ENCODE measurements around the gene UGT1A9.

Gene UGT1A9

DNA sequence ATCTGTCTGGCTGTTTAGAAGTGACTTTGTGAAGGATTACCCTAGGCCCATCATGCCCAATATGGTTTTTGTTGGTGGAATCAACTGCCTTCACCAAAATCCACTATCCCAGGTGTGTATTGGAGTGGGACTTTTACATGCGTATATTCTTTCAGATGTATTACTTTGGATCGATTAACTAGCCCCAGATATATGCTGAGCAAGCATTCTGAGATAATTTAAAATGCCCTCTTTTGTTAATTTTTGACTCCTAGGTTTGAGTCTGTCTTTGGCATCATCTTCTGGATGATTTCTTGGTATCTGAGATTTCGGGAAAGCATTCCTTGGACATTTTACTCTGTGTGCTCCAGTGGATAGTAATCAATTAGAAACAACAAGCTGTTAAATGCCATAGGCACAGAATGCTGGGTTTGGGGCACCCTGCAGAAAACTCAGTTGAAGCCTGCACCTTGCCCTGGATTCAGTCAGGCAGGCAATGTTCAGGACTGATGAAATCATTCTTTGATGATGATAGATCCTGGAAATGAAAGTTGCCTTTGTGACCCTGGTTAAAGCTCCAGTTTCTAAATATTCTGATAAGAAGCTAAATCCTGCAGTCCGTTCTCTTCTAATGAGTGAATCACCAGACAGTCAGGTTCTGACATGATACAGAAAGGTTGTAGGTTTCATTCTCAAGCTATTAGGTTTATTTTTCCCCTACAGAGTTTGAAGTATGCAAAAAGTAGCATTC is 89.5 kb downstream of the UGT1A9 start:
- Histone ChIP-seq H3K27me3 (replicated peaks; ENCODE audit: control insufficient read depth, insufficient read depth, low read length) (no peaks in the 10 kb centered on the region), H3K36me3 (ENCODE audit: control insufficient read depth, insufficient read depth, low read length) (no peaks in the 10 kb centered on the region), H3K4me3 (replicated peaks; ENCODE audit: low read depth, low read length) (no peak overlapping the region)
- TF ChIP-seq, protein P1, sequence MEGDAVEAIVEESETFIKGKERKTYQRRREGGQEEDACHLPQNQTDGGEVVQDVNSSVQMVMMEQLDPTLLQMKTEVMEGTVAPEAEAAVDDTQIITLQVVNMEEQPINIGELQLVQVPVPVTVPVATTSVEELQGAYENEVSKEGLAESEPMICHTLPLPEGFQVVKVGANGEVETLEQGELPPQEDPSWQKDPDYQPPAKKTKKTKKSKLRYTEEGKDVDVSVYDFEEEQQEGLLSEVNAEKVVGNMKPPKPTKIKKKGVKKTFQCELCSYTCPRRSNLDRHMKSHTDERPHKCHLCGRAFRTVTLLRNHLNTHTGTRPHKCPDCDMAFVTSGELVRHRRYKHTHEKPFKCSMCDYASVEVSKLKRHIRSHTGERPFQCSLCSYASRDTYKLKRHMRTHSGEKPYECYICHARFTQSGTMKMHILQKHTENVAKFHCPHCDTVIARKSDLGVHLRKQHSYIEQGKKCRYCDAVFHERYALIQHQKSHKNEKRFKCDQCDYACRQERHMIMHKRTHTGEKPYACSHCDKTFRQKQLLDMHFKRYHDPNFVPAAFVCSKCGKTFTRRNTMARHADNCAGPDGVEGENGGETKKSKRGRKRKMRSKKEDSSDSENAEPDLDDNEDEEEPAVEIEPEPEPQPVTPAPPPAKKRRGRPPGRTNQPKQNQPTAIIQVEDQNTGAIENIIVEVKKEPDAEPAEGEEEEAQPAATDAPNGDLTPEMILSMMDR (IDR thresholded peaks at IDR 0.05; ENCODE audit: insufficient read depth, low read length, poor library complexity, severe bottlenecking) = no peak
- DNase-seq (ENCODE audit: extremely low read depth, insufficient read length) = no peak

DNA sequence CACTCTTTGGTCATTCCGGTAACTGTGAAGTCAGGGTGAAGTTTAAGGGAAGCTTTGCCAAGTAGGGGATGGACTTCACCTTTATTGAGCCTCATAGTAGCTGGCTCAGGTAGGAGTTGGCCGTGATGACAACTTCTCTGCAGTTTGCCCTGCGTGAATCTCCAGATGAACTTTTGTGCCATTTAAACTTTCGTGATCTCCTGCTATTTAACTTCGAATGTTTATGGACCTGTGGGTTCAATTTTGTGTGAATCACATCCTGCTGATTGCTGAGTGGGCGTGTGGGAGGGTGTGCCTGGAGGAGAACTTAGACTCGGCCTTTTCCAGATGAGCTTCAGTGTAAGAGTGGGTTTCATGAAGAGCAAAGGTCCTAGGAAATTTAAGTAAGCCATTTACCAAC is 92.6 kb downstream of the UGT1A9 start:
- H3K4me3 ChIP-seq (replicated peaks; ENCODE audit: low read depth, low read length) = no peak overlapping the region
- no peaks in the 10 kb centered on the region for H3K27me3 ChIP-seq (replicated peaks; ENCODE audit: control insufficient read depth, insufficient read depth, low read length)
- DNase-seq (ENCODE audit: extremely low read depth, insufficient read length) = no peak
- TF ChIP-seq, protein P1 (IDR thresholded peaks at IDR 0.05; ENCODE audit: insufficient read depth, low read length, poor library complexity, severe bottlenecking) = no peak
- no peaks in the 10 kb centered on the region for H3K36me3 ChIP-seq (ENCODE audit: control insufficient read depth, insufficient read depth, low read length)

DNA sequence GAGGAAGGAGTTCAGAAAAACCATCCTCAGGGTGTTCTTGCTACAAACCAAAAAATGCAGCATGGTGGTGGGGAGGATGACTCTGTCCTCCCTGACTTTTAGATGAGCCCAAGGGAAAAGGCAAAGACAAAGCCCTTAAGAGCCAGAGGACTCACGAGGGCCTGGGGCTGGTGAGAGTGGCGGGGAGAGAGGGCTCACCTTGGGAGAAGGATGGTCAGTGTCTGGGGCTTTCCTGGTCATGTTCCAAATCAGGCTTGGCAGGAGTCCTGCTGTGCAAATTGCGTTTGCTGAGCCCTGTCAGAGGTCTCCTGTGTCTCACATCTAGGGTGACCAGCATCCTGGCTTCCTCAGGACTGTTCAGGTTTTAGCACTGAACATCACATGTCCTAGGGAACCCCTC is 93.1 kb downstream of the UGT1A9 start:
- Histone ChIP-seq H3K36me3 (ENCODE audit: control insufficient read depth, insufficient read depth, low read length) (no peaks in the 10 kb centered on the region), H3K4me3 (replicated peaks; ENCODE audit: low read depth, low read length) (no peak overlapping the region), H3K27me3 (replicated peaks; ENCODE audit: control insufficient read depth, insufficient read depth, low read length) (no peaks in the 10 kb centered on the region)
- TF ChIP-seq, protein P1 (IDR thresholded peaks at IDR 0.05; ENCODE audit: insufficient read depth, low read length, poor library complexity, severe bottlenecking) = no peak
- no peak for DNase-seq (ENCODE audit: extremely low read depth, insufficient read length)

DNA sequence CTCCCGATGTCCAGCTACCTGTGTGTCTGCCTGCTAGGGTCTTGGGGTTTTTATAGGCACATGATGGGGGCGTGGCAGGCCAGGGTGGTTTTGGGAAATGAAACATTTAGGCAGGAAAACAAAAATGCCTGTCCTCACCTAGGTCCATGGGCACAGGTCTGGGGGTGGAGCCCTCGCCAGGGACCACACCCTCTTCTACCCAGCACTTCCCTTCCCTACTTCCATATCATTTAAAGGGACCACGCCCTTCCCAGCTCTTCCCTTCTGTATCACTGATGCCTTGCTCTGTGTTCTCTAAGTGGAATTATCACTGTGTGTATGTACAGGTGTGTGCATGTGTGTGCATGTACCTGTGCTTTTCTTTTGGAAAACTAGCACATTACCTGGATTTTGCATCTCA is 94.7 kb downstream of the UGT1A9 start:
- TF ChIP-seq, protein P1 (IDR thresholded peaks at IDR 0.05; ENCODE audit: insufficient read depth, low read length, poor library complexity, severe bottlenecking) = no peak
- Histone ChIP-seq H3K4me3 (replicated peaks; ENCODE audit: low read depth, low read length) (no peak overlapping the region), H3K27me3 (replicated peaks; ENCODE audit: control insufficient read depth, insufficient read depth, low read length) (no peaks in the 10 kb centered on the region), H3K36me3 (ENCODE audit: control insufficient read depth, insufficient read depth, low read length) (no peaks in the 10 kb centered on the region)
- no peak for DNase-seq (ENCODE audit: extremely low read depth, insufficient read length)

DNA sequence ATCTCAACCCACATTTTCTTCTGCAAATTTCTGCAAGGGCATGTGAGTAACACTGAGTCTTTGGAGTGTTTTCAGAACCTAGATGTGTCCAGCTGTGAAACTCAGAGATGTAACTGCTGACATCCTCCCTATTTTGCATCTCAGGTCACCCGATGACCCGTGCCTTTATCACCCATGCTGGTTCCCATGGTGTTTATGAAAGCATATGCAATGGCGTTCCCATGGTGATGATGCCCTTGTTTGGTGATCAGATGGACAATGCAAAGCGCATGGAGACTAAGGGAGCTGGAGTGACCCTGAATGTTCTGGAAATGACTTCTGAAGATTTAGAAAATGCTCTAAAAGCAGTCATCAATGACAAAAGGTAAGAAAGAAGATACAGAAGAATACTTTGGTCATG is 96.4 kb downstream of the UGT1A9 start:
- TF ChIP-seq, protein P1 (IDR thresholded peaks at IDR 0.05; ENCODE audit: insufficient read depth, low read length, poor library complexity, severe bottlenecking) = no peak
- no peak for DNase-seq (ENCODE audit: extremely low read depth, insufficient read length)
- Histone ChIP-seq H3K4me3 (replicated peaks; ENCODE audit: low read depth, low read length) (no peak overlapping the region), H3K27me3 (replicated peaks; ENCODE audit: control insufficient read depth, insufficient read depth, low read length) (no peaks in the 10 kb centered on the region), H3K36me3 (ENCODE audit: control insufficient read depth, insufficient read depth, low read length) (no peaks in the 10 kb centered on the region)

DNA sequence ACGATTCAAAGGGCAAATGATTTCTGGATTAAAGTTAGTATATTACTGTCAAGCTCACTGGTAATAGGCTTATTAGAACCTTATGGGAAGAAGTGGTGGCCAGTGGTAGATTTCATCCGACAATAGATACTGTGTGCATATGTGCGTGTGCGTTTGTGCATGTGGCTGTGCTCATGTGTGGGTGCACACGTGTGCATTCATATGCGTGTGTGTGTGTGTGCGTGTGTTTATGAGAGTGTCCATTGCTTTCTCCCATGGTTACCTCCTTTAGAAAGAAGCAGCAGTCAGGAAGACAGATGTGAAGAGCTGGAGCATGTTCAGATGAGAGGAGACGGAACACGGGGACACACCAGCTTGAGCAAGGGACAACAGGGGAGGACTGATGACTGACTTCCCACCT is 97.6 kb downstream of the UGT1A9 start:
- TF ChIP-seq, protein P1 (IDR thresholded peaks at IDR 0.05; ENCODE audit: insufficient read depth, low read length, poor library complexity, severe bottlenecking) = no peak
- H3K36me3 ChIP-seq (ENCODE audit: control insufficient read depth, insufficient read depth, low read length) = no peaks in the 10 kb centered on the region
- DNase-seq (ENCODE audit: extremely low read depth, insufficient read length) = no peak
- no peaks in the 10 kb centered on the region for H3K27me3 ChIP-seq (replicated peaks; ENCODE audit: control insufficient read depth, insufficient read depth, low read length)
- H3K4me3 ChIP-seq (replicated peaks; ENCODE audit: low read depth, low read length) = no peak overlapping the region

Data from GM06990 (cell line).